Measurements from ENCODE around the gene ENAH.

The ENAH gene

DNA sequence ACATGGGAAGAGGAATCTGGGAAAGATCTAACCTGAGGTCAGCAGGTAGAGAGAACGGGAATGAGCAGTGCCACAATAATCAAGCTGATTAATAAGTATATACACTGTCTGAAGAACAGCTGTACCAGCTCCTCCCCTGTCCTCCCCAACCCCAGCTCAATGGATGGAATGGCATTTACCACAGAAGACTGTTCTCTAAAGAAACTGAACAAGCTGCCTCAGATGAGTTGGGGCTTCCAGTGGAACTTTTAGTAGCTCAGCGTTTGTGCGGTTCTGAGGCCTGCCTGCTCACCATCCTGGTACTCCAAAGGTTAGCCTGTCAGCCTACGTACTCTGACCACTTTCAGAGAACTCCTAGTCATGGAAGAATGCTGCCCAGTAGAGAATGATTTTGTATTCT lies 123.2 kb downstream of the ENAH start:
- TF ChIP-seq TCF12 (IDR thresholded peaks at IDR 0.05; ENCODE audit: low read depth) (no peak), EP300 (IDR thresholded peaks at IDR 0.05; ENCODE audit: borderline replicate concordance) (no peak), USF1 (IDR thresholded peaks at IDR 0.05) (no peak), CEBPB (IDR thresholded peaks at IDR 0.05) (no peak), EGR1 (IDR thresholded peaks at IDR 0.05) (no peak), YY1 (IDR thresholded peaks at IDR 0.05; ENCODE audit: low read depth) (no peak), REST (IDR thresholded peaks at IDR 0.05; ENCODE audit: low read depth) (no peak), RAD21 (IDR thresholded peaks at IDR 0.05; ENCODE audit: low read depth) (no peak), TEAD4 (IDR thresholded peaks at IDR 0.05) (no peak), TAF1 (IDR thresholded peaks at IDR 0.05; ENCODE audit: low read depth) (no peak), NFIC (IDR thresholded peaks at IDR 0.05) (no peak), FOXM1 (IDR thresholded peaks at IDR 0.05; ENCODE audit: borderline replicate concordance, low read depth) (no peak), CREB1 (IDR thresholded peaks at IDR 0.05; ENCODE audit: low read depth) (no peak), ZBTB7A (IDR thresholded peaks at IDR 0.05; ENCODE audit: low read depth) (no peak)
- TF ChIP-seq, protein P1, sequence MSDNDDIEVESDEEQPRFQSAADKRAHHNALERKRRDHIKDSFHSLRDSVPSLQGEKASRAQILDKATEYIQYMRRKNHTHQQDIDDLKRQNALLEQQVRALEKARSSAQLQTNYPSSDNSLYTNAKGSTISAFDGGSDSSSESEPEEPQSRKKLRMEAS (IDR thresholded peaks at IDR 0.05) = no peak

DNA sequence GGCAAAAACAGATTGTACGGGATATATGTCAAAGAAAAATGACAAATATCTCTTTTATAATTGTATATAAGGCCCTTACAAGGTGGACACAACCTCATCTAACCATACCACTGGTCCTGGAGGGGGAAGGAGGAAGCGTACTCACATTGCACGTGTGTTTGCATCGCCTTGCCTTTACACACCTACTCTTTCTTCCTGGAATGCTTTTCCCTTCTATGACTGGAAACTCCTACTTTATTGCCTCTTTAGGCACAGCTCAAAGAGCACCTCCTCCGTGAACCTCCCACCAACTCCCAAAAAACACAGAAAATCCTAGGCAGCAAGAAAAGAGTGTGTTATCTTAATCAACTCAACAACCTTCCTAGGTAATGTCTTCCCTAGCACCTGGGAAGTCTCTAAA lies 125.3 kb downstream of the ENAH start:
- TF ChIP-seq USF1 (IDR thresholded peaks at IDR 0.05) (no peak), REST (IDR thresholded peaks at IDR 0.05; ENCODE audit: low read depth) (no peak), YY1 (IDR thresholded peaks at IDR 0.05; ENCODE audit: low read depth) (no peak), TCF12 (IDR thresholded peaks at IDR 0.05; ENCODE audit: low read depth) (no peak), NFIC (IDR thresholded peaks at IDR 0.05) (no peak), FOXM1 (IDR thresholded peaks at IDR 0.05; ENCODE audit: borderline replicate concordance, low read depth) (no peak), EP300 (IDR thresholded peaks at IDR 0.05; ENCODE audit: borderline replicate concordance) (no peak), CREB1 (IDR thresholded peaks at IDR 0.05; ENCODE audit: low read depth) (no peak), CEBPB (IDR thresholded peaks at IDR 0.05) (no peak), TAF1 (IDR thresholded peaks at IDR 0.05; ENCODE audit: low read depth) (no peak), ZBTB7A (IDR thresholded peaks at IDR 0.05; ENCODE audit: low read depth) (no peak), TEAD4 (IDR thresholded peaks at IDR 0.05) (no peak), RAD21 (IDR thresholded peaks at IDR 0.05; ENCODE audit: low read depth) (no peak), EGR1 (IDR thresholded peaks at IDR 0.05) (no peak)
- TF ChIP-seq, protein P1 (IDR thresholded peaks at IDR 0.05) = no peak

- TF ChIP-seq REST (IDR thresholded peaks at IDR 0.05; ENCODE audit: low read depth) (no peak), YY1 (IDR thresholded peaks at IDR 0.05; ENCODE audit: low read depth) (no peak), RAD21 (IDR thresholded peaks at IDR 0.05; ENCODE audit: low read depth) (no peak), CEBPB (IDR thresholded peaks at IDR 0.05) (no peak), USF1 (IDR thresholded peaks at IDR 0.05) (no peak), FOXM1 (IDR thresholded peaks at IDR 0.05; ENCODE audit: borderline replicate concordance, low read depth) (no peak), TCF12 (IDR thresholded peaks at IDR 0.05; ENCODE audit: low read depth) (no peak)
- TF ChIP-seq, protein P1 (IDR thresholded peaks at IDR 0.05) = no peak
These were observed 126.0 kb downstream of the ENAH start for GRCh38 chr1:225526878-225527277.

- TF ChIP-seq REST (IDR thresholded peaks at IDR 0.05; ENCODE audit: low read depth) = no peak
- TF ChIP-seq CREB1 (IDR thresholded peaks at IDR 0.05; ENCODE audit: low read depth) = no peak
- TF ChIP-seq CEBPB (IDR thresholded peaks at IDR 0.05) = no peak
- no peak for TF ChIP-seq FOXM1 (IDR thresholded peaks at IDR 0.05; ENCODE audit: borderline replicate concordance, low read depth)
- no peak for TF ChIP-seq EGR1 (IDR thresholded peaks at IDR 0.05)
- TF ChIP-seq TAF1 (IDR thresholded peaks at IDR 0.05; ENCODE audit: low read depth) = no peak
- no peak for TF ChIP-seq ZBTB7A (IDR thresholded peaks at IDR 0.05; ENCODE audit: low read depth)
- TF ChIP-seq NFIC (IDR thresholded peaks at IDR 0.05) = no peak
- no peak for TF ChIP-seq YY1 (IDR thresholded peaks at IDR 0.05; ENCODE audit: low read depth)
- TF ChIP-seq USF1 (IDR thresholded peaks at IDR 0.05) = no peak
- no peak for TF ChIP-seq RAD21 (IDR thresholded peaks at IDR 0.05; ENCODE audit: low read depth)
- TF ChIP-seq TCF12 (IDR thresholded peaks at IDR 0.05; ENCODE audit: low read depth) = no peak
- TF ChIP-seq TEAD4 (IDR thresholded peaks at IDR 0.05) = no peak
- no peak for TF ChIP-seq EP300 (IDR thresholded peaks at IDR 0.05; ENCODE audit: borderline replicate concordance)
- TF ChIP-seq, protein P1 (IDR thresholded peaks at IDR 0.05) = no peak
These were observed 127.5 kb downstream of the ENAH start for GRCh38 chr1:225525377-225525776.

All from Ishikawa (cell line).